SK-N-SH (cell line): Measurements from ENCODE around the gene CPSF3. TPM values are rescaled to one million over a fixed set of nuclear protein-coding genes. Genes with fewer than 3 reads are reported as not detected.

ENCODE experiments used
- CTCF ChIA-PET: fragments of 300-600, 350-600 bp; formaldehyde crosslinking; extraction: SDS; loops from one replicate; lab custom pipeline; 2021; lab: Yijun Ruan, JAX
- POLR2A ChIA-PET: fragments of 350-600 bp; sonication (Branson Sonifier 250); formaldehyde crosslinking; extraction: SDS; loops from one replicate; lab custom pipeline; 2020; ENCODE audit warnings: antibody characterized with exemption, inconsistent platforms; lab: Yijun Ruan, JAX
- DNase-seq: peaks from one replicate; pipeline ENCODE4 v3.0.0; 2012
- H2AFZ ChIP-seq: fragments of 200-600 bp; sonication (generic); 2 replicates; pipeline ENCODE4 v1.8.1; 2016; ENCODE audit warnings: antibody characterized with exemption, mild to moderate bottlenecking, low read depth
- H3F3A ChIP-seq: fragments of 200-600 bp; sonication (generic); replicated peaks from 2 replicates; pipeline ENCODE3; 2016; ENCODE audit warnings: antibody characterized with exemption, mild to moderate bottlenecking; ENCODE audit not compliant: insufficient read depth
- H3K27ac ChIP-seq, 2 experiments: fragments of 200-500 bp in 1 of 2; fragments of 200-600 bp in 1 of 2; sonication (Bioruptor generic) in 1 of 2; sonication (generic), shearing (Covaris generic) in 1 of 2; 2 replicates each; pipeline versions ENCODE4 v1.5.1 to v1.6.1; 2014 to 2016; ENCODE audit warnings: low read depth in 2 of 2, inconsistent platforms in 1 of 2, low read length in 1 of 2, mild to moderate bottlenecking in 1 of 2, mixed read lengths in 1 of 2
- H3K27me3 ChIP-seq: fragments of 200-600 bp; sonication (generic), shearing (Covaris generic); 2 replicates; pipeline ENCODE4 v1.6.1; 2016; ENCODE audit warnings: mixed run types; ENCODE audit not compliant: insufficient read depth
- H3K36me3 ChIP-seq, 2 experiments: fragments of 200-500 bp in 1 of 2; fragments of 200-600 bp in 1 of 2; sonication (Bioruptor generic) in 1 of 2; sonication (generic) in 1 of 2; replicated peaks in 1 of 2; 2 replicates each; pipeline versions ENCODE3 to v1.5.1; 2014 to 2016; ENCODE audit warnings: low read length in 1 of 2, mild to moderate bottlenecking in 1 of 2; ENCODE audit not compliant: insufficient read depth in 2 of 2, control insufficient read depth in 1 of 2
- H3K4me1 ChIP-seq, 2 experiments: fragments of 200-500 bp in 1 of 2; fragments of 200-600 bp in 1 of 2; sonication (Bioruptor generic) in 1 of 2; sonication (generic), shearing (Covaris generic) in 1 of 2; 2 replicates each; pipeline versions ENCODE4 v1.5.1 to v1.6.1; 2014 to 2016; ENCODE audit warnings: low read depth in 1 of 2, low read length in 1 of 2, mixed run types in 1 of 2; ENCODE audit not compliant: insufficient read depth in 2 of 2, control insufficient read depth in 1 of 2
- H3K4me2 ChIP-seq: fragments of 200-600 bp; sonication (generic), shearing (Covaris generic); 2 replicates; pipeline ENCODE4 v1.6.1; 2017; ENCODE audit warnings: mixed run types
- H3K4me3 ChIP-seq, 2 experiments: fragments of 200-500 bp in 1 of 2; fragments of 200-600 bp in 1 of 2; sonication (Bioruptor generic) in 1 of 2; sonication (generic), shearing (Covaris generic) in 1 of 2; 2 replicates each; pipeline versions ENCODE4 v1.5.1 to v1.8.1; 2014 to 2016; ENCODE audit warnings: low read depth in 2 of 2, inconsistent platforms in 1 of 2, low read length in 1 of 2, mild to moderate bottlenecking in 1 of 2, mixed read lengths in 1 of 2, moderate library complexity in 1 of 2
- H3K79me2 ChIP-seq: fragments of 200-600 bp; sonication (generic); 2 replicates; pipeline ENCODE4 v1.8.1; 2017; ENCODE audit warnings: mild to moderate bottlenecking; ENCODE audit not compliant: insufficient read depth
- H3K9ac ChIP-seq: fragments of 200-600 bp; sonication (generic); 2 replicates; pipeline ENCODE4 v1.6.1; 2017; ENCODE audit warnings: mixed run types
- H3K9me2 ChIP-seq: fragments of 200-600 bp; sonication (generic); 2 replicates; pipeline ENCODE4 v1.6.1; 2017; ENCODE audit warnings: mixed run types
- H3K9me3 ChIP-seq: fragments of 200-600 bp; sonication (generic); 2 replicates; pipeline ENCODE4 v1.6.1; 2017; ENCODE audit warnings: mixed run types, mild to moderate bottlenecking, moderate library complexity
- H4K20me1 ChIP-seq: fragments of 200-600 bp; sonication (generic); 2 replicates; pipeline ENCODE4 v1.6.1; 2017; ENCODE audit warnings: mild to moderate bottlenecking, mixed run types; ENCODE audit not compliant: insufficient read depth
- FOSL2 ChIP-seq: IDR thresholded peaks from 2 replicates; pipeline ENCODE4 v1.4.0; 2012; ENCODE audit warnings: low read depth, mild to moderate bottlenecking, moderate library complexity, borderline replicate concordance
- FOXJ3 ChIP-seq: sonication (generic); formaldehyde crosslinking; IDR thresholded peaks from 2 replicates; pipeline ENCODE4 v1.5.1; 2020; ENCODE audit warnings: mild to moderate bottlenecking, missing genetic modification reagents
- GABPA ChIP-seq: IDR thresholded peaks from 2 replicates; pipeline ENCODE4 v1.4.0; 2012; ENCODE audit warnings: low read depth, mild to moderate bottlenecking
- MEF2A ChIP-seq: IDR thresholded peaks from 2 replicates; pipeline ENCODE4 v1.4.0; 2012; ENCODE audit warnings: low read depth, borderline replicate concordance
- NRF1 ChIP-seq: IDR thresholded peaks from 2 replicates; pipeline ENCODE4 v1.6.1; 2012; ENCODE audit warnings: low read depth, mild to moderate bottlenecking, low read length
- RAD21 ChIP-seq: IDR thresholded peaks from 2 replicates; pipeline ENCODE4 v1.6.1; 2012; ENCODE audit warnings: mild to moderate bottlenecking, low read length
- RFX5 ChIP-seq: IDR thresholded peaks from 2 replicates; pipeline ENCODE4 v1.6.1; 2012; ENCODE audit warnings: mild to moderate bottlenecking, improper control_type of control experiment, low read length
- SIN3A ChIP-seq: IDR thresholded peaks from 2 replicates; pipeline ENCODE4 v1.6.1; 2012; ENCODE audit warnings: low read depth, mild to moderate bottlenecking, low read length, moderate library complexity, borderline replicate concordance
- TAF1 ChIP-seq: IDR thresholded peaks from 2 replicates; pipeline ENCODE4 v1.6.1; 2012; ENCODE audit warnings: low read depth, mild to moderate bottlenecking, low read length, moderate library complexity, borderline replicate concordance
- WGBS: methylation state at CpG from one replicate; pipeline ENCODE4 v1.1.6; 2017; ENCODE audit warnings: low lambda C conversion rate; 5-methylcytosine and 5-hydroxymethylcytosine counted together
- polyA plus RNA-seq, 3 experiments: library from polyadenylated mRNA; depleted of rRNA; stranded (reverse); fragments of >200 nt; gene quantifications; 2 replicates each; pipeline ENCODE4 v1.2.3, GENCODE V29; 2012
- TF ChIP-seq, protein P1 (sequence below): fragments of 150-350 bp; IDR thresholded peaks from 2 replicates; pipeline ENCODE4 v1.6.1; 2017; ENCODE audit warnings: antibody characterized with exemption, low read length, low read depth, borderline replicate concordance
- TF ChIP-seq, protein P2 (sequence below): IDR thresholded peaks from 2 replicates; pipeline ENCODE4 v1.4.0; 2012; ENCODE audit warnings: low read depth, borderline replicate concordance
- TF ChIP-seq, protein P3 (sequence below): IDR thresholded peaks from 2 replicates; pipeline ENCODE4 v1.4.0; 2012; ENCODE audit warnings: low read depth

The CPSF3 gene
- polyA plus RNA-seq, 1 of the 3 experiments (the other 2 are of a cell fraction): 34.2 TPM

DNA sequence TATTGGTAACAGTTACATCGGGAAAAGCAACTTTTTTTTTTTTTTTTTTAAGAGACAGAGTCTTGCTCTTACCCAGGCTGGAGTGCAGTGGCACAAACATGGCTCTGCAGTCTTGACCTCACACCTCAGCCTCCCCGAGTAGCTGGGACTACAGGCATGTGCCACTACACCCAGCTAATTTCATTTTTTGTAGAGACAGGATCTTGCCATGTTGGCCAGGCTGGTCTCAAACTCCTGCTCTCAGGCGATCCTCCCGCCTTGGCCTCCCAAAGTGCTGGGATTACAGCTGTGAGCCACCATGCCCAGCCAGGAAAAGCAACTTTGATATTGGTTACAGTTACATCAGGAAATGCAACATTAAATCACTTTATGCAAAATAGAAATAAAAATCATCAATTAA is 4.7 kb upstream of the CPSF3 start:
- Histone ChIP-seq H3K4me1 (peaks cover 13 to 17% of the 10 kb centered on the region in 2 experiments; a peak in 3 of 4 replicates), H3K27ac (no peak overlapping the region), H3K36me3 (peaks cover 24 to 31% of the 10 kb centered on the region in 2 experiments), H3K9me3 (no peaks in the 10 kb centered on the region), H3K4me3 (no peak overlapping the region), H3K9me2 (no peaks in the 10 kb centered on the region), H3K79me2 (peaks cover 94% of the 10 kb centered on the region), H3K9ac (no peak overlapping the region), H3K4me2 (no peak overlapping the region), H3K27me3 (no peaks in the 10 kb centered on the region), H2AFZ (no peak overlapping the region), H4K20me1 (peaks cover 21% of the 10 kb centered on the region), H3F3A (no peaks in the 10 kb centered on the region)
- CTCF ChIA-PET: interaction anchor here (0.7 kb wide), 1 partner anchor 279 kb away, joined by 3 read pairs; no protein-coding TSS in a partner anchor
- DNase-seq: no peak
- POLR2A ChIA-PET: no interaction called here
- 90% methylated on average over 4 of the region's 4 CpGs for WGBS
- TF ChIP-seq FOSL2 (no peak), SIN3A (no peak), RAD21 (no peak), GABPA (no peak), TAF1 (no peak), FOXJ3 (CRISPR knock-in tag) (no peak), RFX5 (no peak), NRF1 (no peak)
- TF ChIP-seq, protein P1, sequence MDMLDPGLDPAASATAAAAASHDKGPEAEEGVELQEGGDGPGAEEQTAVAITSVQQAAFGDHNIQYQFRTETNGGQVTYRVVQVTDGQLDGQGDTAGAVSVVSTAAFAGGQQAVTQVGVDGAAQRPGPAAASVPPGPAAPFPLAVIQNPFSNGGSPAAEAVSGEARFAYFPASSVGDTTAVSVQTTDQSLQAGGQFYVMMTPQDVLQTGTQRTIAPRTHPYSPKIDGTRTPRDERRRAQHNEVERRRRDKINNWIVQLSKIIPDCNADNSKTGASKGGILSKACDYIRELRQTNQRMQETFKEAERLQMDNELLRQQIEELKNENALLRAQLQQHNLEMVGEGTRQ: no peak
- TF ChIP-seq, protein P2, sequence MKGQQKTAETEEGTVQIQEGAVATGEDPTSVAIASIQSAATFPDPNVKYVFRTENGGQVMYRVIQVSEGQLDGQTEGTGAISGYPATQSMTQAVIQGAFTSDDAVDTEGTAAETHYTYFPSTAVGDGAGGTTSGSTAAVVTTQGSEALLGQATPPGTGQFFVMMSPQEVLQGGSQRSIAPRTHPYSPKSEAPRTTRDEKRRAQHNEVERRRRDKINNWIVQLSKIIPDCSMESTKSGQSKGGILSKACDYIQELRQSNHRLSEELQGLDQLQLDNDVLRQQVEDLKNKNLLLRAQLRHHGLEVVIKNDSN: no peak

DNA sequence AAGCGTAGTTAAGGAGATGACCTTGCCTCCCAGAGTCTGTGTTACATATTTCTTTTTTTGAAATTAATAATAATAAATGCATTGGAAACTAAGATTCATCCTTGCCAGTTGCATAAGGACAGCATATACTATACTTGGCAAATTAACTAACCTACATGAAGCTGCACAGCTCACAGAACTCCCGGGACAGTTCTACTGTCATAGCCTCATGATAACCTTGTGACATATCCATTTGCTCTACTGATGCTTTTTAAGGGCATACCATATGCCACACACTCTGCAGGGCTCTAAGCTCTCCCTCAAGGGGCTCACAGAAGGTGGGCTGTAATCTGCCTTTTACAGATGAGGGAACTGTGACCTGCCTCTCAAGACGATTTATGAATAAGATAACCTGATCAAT is 3.9 kb upstream of the CPSF3 start:
- no peak overlapping the region for H3K4me3 ChIP-seq
- TF ChIP-seq TAF1 (no peak), GABPA (no peak), MEF2A (no peak), RFX5 (no peak), SIN3A (no peak)
- TF ChIP-seq, protein P3, sequence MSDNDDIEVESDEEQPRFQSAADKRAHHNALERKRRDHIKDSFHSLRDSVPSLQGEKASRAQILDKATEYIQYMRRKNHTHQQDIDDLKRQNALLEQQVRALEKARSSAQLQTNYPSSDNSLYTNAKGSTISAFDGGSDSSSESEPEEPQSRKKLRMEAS: no peak
- H3K4me1 ChIP-seq: peaks cover 15 to 23% of the 10 kb centered on the region in 2 experiments; a peak in 3 of 4 replicates
- H3K9ac ChIP-seq: no peak overlapping the region
- POLR2A ChIA-PET: no interaction called here
- CTCF ChIA-PET: no interaction called here
- no peaks in the 10 kb centered on the region for H3F3A ChIP-seq
- peaks cover 21% of the 10 kb centered on the region for H4K20me1 ChIP-seq
- no peaks in the 10 kb centered on the region for H3K9me2 ChIP-seq
- peaks cover 19 to 24% of the 10 kb centered on the region in 2 experiments for H3K36me3 ChIP-seq
- no peak overlapping the region for H3K4me2 ChIP-seq
- H3K9me3 ChIP-seq: no peaks in the 10 kb centered on the region
- H3K79me2 ChIP-seq: peaks cover 94% of the 10 kb centered on the region
- WGBS: 94% methylated on average over 3 of the region's 3 CpGs
- H2AFZ ChIP-seq: no peak overlapping the region
- no peak for DNase-seq
- H3K27me3 ChIP-seq: no peaks in the 10 kb centered on the region
- no peak overlapping the region for H3K27ac ChIP-seq
